DMS79 (cell line): ENCODE measurements around the gene IL1RAPL1.

Source experiments
- DNase-seq: peaks from one replicate; lab custom pipeline; 2025; lab: John Stamatoyannopoulos, UW

Gene IL1RAPL1

GRCh38 chrX:29788991-29789699 lies 1201.9 kb downstream of the IL1RAPL1 start:
- DNase-seq: no peak

DNA sequence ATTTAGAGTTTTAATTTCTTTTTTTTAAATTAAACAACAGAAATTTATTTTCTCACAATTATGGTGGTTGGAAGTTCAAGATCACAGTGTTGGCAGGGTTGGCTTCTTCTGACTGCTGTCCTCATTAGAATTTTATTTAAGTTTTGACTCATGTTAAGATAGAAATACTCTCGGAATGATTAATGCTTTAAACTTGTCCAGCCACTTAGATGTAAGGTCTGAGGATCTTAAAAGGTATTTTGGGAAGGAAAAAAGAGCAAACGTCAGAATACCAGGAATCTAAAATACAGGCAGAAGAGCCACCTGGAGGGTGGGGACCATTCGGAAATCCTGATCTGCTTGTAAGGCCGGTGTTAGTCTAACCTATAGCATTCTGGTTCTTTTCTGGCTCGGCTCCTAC lies 1205.1 kb downstream of the IL1RAPL1 start:
- no peak for DNase-seq

DNA sequence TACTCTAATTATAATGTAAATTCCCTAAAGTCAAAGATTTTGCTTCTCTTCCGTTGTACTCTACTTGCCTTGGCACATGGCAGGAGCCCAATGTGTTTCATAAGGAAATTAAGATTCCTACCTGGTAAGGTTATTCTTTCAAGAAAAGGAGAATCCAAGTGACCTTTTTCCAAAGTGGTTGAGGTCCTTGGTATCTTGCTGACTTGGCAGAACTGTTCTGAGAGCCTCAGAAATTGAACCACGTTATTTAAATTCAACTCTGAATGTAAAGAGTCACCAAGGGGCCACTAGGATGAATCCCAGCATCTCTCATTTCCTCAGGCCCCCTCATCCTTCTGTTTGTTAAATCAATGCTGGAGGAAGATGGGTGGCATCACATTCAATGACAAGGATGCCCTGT lies 1209.9 kb downstream of the IL1RAPL1 start:
- DNase-seq: no peak

DNA sequence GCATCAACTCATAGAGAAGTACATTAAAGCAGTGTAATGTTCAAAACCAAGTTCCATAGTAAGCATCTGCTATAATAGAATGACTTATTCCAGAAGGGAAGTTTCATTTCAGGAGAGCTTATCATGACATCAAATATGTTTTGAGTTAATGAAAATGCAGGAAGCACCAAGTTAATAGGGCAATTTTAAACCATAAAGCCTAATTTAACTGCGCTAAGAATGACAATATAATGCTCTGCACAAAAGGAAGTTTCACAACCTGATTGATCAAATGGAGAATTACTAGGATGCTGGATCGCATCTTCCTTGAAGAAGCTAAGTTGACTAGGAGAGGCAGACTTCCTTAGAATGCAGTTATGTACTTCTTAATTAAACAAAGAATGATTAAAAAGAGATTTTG lies 1211.2 kb downstream of the IL1RAPL1 start:
- no peak for DNase-seq

DNA sequence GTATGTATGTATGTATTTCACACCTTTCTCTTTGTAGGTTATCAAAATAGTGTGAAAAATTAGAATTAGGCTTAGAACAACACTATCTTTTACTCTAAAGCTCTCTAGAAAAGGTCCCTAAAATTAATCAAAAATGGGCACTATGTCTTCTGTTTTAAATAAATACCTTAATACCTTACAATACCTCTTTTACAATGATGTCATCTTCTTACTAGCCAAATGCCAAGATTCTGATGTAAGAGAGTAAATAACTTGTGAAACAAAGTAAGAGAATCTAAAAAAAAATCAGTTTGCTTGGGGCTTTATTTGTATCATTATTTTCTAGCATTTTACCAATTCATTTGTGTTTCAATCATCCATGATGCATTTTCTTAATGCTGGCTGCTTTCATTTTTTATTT lies 1225.9 kb downstream of the IL1RAPL1 start:
- no peak for DNase-seq

DNA sequence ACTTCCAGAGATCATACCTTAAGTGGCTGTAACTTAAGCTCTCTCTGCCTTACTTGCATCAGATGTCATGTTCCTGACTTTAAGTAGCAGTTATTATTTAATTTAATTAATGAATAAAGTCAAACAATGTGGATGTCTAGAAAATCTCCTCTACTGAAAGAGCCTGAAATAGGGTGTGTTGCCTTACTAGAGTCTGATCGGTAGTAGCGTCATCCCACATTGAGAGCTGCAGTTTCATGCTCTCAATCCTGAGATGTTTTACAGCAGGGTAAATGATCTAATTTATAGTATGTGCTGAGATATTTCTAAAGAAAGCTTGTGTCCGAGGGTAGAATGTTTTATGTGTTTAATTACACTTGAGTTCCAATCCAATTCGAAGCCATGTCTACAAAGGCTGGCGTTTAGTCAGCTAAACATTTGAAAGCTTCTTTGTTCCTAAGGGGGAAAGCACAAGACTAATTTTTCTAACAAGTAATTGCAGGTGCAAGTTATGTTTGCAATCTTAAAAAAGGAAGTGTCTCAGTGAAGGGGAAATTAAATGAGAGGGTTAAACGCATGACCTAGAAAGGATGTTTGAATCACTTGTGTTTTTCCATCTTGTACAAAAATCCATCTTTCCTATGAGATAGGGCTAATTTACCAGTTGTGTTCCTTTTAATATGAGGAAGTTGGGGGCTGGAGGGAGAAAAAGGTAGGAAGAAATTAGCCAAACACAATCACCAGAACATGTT lies 1237.1 kb downstream of the IL1RAPL1 start:
- no peak for DNase-seq

GRCh38 chrX:29826742-29827141 lies 1239.5 kb downstream of the IL1RAPL1 start:
- no peak for DNase-seq

GRCh38 chrX:29834311-29834710 lies 1247.1 kb downstream of the IL1RAPL1 start:
- no peak for DNase-seq

- no peak for DNase-seq
Observed at GRCh38 chrX:29834764-29835163, 1247.5 kb downstream of the IL1RAPL1 start.

DNA sequence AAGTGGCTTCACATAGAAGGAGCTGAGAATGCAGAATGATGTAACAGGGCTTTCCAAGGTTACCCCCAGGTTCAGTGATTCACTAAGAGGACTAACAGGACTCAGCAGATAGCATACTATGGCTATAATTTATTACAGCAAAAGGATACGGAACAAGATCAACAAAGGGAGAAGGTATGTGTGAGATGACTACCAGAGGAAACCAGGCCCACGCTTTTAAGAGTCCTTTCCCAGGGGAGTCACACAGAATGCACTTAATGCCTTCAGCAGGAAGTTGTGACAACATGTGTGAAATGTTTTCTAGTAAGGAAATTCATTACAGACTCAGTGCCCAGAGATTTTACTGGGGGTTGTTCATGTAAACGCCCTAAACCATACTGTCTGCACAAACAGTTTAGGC lies 1254.5 kb downstream of the IL1RAPL1 start:
- DNase-seq: no peak

DNA sequence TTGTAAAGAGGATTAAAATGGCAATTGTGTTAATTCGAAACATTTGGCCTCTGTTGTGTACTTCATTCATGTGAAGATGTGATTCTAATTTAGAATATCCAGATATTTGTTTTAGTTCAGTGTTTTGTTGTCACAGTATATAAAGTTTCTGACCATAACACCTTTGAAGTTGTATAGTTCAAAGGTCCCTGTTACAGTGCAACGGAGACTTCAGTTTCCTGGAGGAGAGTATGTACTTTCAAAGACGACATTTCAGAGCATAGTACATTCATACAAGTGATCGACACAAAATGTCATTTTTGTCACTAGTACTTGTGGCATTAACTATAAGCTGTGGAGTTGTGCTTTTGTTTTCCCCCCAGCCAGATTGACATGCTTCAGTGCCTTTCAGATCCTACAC lies 1255.3 kb downstream of the IL1RAPL1 start:
- no peak for DNase-seq

- no peak for DNase-seq
Observed at GRCh38 chrX:29851857-29852605, 1264.8 kb downstream of the IL1RAPL1 start.

DNA sequence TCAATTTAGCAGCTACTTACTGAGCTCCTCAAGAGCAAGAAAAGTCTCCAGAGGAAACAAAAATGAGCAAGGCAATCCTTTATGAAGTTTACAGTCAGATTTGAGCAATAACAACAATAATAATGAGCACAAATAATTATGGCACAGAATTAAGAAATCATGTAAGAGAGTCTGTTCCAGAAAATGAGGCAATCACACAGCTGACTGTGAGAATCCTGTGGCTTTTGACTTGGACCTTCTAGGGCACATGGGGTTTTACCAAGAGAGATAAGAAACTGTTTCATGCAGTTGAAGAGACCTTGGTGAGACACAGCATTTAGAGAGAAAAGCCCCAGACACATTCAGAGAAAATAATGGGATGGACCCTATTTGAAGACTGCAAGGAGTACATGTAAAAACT lies 1265.5 kb downstream of the IL1RAPL1 start:
- no peak for DNase-seq

DNA sequence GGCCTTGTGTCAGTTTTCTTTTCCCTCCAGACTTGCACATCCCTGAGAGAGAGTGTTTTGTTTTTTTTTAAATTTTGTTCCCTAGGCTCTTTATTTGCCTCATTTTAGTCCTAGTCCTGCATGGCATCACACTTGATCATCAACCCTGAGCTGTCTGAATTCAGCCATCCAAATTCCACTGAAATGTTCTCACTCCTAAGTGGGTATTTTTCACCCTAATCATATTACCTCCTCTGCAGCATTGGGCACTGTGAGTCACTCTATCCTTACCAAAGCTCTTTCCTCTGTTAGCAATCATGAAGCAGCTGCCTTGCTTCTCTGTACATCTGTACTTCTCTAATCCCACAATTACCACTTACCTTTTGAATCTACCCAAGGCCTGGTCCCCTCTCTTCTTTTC lies 1271.5 kb downstream of the IL1RAPL1 start:
- DNase-seq: no peak

DNA sequence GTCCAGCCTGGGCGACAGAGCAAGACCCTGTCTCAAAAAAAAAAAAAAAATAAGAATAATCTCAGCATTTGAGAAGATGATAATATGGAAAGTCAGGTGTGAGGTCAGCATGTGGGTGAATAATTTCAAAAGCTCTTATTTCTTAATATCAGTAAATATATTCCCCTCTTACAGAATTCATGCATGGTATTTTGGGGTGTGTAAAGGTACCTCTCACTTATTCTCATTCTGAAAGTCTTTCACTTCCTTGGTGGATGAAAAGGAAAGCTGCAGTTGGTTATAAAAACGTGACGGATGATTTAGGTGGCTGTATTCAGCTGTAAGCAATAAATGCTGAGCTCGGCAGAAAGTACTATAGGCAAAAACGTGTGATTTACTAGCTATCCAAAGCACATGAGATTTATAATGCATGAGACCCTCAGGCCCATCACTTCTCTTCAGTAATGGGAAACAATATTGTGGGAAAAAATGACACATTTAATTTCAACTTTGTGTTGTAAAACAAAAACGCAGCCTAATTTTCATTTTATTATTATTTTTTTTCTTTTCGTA lies 1275.0 kb downstream of the IL1RAPL1 start:
- DNase-seq: no peak

GRCh38 chrX:29867971-29868370 lies 1280.7 kb downstream of the IL1RAPL1 start:
- DNase-seq: no peak

DNA sequence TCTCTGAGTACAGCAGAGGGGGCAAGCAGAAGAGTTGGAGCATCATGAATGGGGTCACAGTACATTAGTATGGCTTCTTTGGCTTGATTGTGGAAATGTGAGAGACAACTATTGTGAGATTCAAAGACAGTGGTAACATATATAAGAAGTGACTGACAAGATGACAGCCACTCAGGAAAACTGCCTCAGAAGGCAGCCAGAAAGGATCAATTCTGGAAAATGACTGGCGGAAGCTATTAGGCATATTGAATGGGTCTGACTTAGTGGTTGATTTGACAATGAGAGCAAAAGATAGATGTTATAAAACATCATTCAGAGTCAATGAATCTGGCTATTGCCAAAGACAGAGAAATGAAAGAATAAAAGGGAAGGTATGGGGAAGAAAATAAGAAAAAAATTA lies 1282.6 kb downstream of the IL1RAPL1 start:
- no peak for DNase-seq

DNA sequence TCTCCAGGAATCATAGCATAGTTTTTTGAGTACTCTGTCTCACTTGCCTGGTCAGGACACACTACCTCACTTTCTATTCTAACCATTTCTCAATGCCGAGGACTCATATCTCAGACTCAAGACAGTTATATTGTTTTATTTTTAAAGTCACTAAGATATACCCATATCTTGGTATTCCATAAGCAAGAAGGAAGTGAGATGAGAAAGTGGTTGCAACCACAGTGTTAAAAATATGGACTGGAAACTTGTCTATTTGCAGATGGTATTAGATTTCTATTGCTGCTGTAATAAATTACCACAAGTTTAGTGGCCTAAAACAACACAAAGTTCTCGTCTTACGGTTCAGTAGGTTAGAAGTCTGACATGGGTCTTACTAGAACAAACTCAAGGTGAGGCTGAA lies 1283.4 kb downstream of the IL1RAPL1 start:
- DNase-seq: no peak

DNA sequence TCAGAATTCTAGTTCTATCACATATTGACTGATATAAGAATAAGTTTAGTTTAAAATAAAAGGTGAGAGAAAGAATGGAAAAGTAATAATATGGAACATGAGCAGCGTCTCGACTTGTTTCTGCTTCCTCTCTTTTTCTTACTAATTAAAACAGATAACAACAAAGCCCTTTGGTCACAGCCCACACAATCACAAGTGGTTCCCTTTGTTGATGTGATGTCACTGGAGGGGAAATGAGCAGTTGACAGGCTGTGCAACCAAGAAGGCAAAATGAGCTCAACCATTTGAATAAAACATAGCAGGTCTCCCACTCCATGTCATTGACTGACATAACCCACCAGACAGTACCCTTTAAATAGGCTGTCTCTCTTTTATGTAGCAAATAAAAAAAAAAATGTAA lies 1285.6 kb downstream of the IL1RAPL1 start:
- no peak for DNase-seq

GRCh38 chrX:29876733-29877132 lies 1289.5 kb downstream of the IL1RAPL1 start:
- no peak for DNase-seq

DNA sequence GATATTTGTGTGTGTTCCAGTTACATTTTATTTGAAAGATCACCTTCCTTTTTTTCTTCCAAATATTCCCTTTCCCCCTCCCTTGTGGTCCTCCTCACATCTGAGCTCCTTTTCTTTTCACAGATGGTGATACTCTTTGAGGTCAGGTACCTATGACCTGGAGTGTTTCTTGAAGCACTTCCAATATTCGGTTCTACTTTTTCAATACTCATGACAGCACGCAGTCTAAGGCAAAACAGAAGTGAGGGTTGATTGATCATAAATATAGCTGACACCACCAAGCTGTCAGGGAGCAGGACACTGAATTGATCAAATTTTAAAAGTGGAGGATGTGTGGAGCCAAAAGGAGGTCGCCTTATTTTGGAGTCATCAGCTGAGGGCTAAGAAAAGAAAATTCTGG lies 1293.7 kb downstream of the IL1RAPL1 start:
- no peak for DNase-seq

GRCh38 chrX:29890004-29890403 lies 1302.8 kb downstream of the IL1RAPL1 start:
- no peak for DNase-seq
